Activated CD8-positive, alpha-beta T cell treated with anti-CD3 and anti-CD28 coated beads, Interleukin-2, amount 10 ng/mL, durations not matched to agents 7 days and 5 days (primary cell): ENCODE measurements around the gene ATXN10. TPM values are rescaled to one million over a fixed set of nuclear protein-coding genes. Genes with fewer than 3 reads are reported as not detected.

ENCODE experiments used
- ATAC-seq: fragments of 150-1000 bp; cut with Tn5 transposase; one replicate; pipeline ENCODE4 v1.10.0; 2021; ENCODE audit warnings: moderate library complexity
- CTCF ChIA-PET: fragments of 350-600 bp; sonication (Branson Sonifier 250); formaldehyde crosslinking; loops from one replicate; lab custom pipeline; 2021; ENCODE audit warnings: antibody characterized with exemption; lab: Charles Lee
- POLR2A ChIA-PET: fragments of 350-600 bp; sonication (Branson Sonifier 250); formaldehyde crosslinking; loops from one replicate; lab custom pipeline; 2021; ENCODE audit warnings: antibody characterized with exemption; lab: Charles Lee
- DNase-seq: peaks from one replicate; pipeline ENCODE4 v3.0.0-alpha.2; 2020
- H3K27ac Mint-ChIP-seq: one replicate; pipeline ENCODE4 v1.8.0; 2021; ENCODE audit warnings: mild to moderate bottlenecking, mixed read lengths
- H3K27me3 Mint-ChIP-seq: one replicate; pipeline ENCODE4 v1.8.0; 2021; ENCODE audit warnings: low read depth, mixed read lengths
- H3K36me3 Mint-ChIP-seq: one replicate; pipeline ENCODE4 v1.8.0; 2021; ENCODE audit warnings: low read depth, mixed read lengths
- H3K4me1 Mint-ChIP-seq: one replicate; pipeline ENCODE4 v1.8.0; 2021; ENCODE audit warnings: low read depth, mixed read lengths
- H3K4me3 Mint-ChIP-seq: one replicate; pipeline ENCODE4 v1.8.0; 2021; ENCODE audit warnings: mild to moderate bottlenecking, mixed read lengths
- H3K9me3 Mint-ChIP-seq: one replicate; pipeline ENCODE4 v1.8.0; 2022; ENCODE audit warnings: mixed read lengths; ENCODE audit not compliant: insufficient read depth
- total RNA-seq, 2 experiments: library from RNA; stranded (reverse); gene quantifications; one replicate each; pipeline ENCODE4 v1.2.3, GENCODE V29; 2021

ATXN10 gene
- total RNA-seq, 2 experiments from 2014 or later, result 106 to 114 TPM

DNA sequence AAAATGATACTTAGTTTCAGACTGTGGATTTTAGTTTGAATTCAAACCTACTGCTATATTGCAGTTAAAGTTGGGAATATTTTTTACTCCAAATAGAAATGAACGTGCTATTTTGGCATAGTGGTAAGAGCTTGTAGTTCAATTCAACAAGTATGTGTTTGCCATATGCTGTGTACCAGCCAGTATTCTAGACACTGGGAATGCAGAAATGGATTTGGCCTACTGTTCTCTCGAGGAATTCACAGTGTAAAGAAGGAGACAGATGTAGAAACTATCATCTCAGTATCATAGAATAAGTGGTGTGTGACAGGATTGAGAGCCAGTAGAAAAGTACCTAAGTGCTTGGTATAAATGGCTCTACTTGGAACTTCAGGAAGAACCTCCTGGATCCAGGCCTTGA lies 80.4 kb downstream of the ATXN10 start:
- Mint-ChIP-seq H3K9me3 (no peaks in the 10 kb centered on the region), H3K4me3 (no peak overlapping the region), H3K4me1 (peaks cover 7% of the 10 kb centered on the region), H3K27ac (no peak overlapping the region), H3K27me3 (no peaks in the 10 kb centered on the region), H3K36me3 (no peaks in the 10 kb centered on the region)
- ATAC-seq (no peak), DNase-seq (no peak)
- CTCF ChIA-PET, result interaction anchor here (1.1 kb wide), 1 partner anchor 112 kb away, joined by 4 read pairs; no protein-coding TSS in a partner anchor
- POLR2A ChIA-PET, result no interaction called here

DNA sequence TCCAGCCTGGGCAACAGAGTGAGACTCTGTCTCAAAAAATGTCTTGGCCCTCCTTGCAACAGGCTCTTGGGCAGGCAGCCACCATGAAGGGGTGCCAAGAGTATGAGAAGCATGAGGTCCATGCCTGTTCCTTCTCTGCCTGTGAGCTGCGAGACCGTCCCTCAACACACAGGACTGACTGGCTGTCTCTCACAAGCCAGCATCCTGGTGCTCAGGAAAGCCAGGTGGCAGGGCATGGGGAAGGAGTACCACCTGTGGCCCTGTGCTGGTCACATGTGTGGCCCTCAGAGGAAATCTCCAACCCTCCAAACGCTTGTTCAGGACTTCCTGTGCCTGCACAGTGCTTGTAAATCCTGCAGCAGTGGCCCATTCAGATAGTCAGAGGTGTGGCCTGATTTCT lies 83.2 kb downstream of the ATXN10 start:
- Mint-ChIP-seq H3K9me3 (no peaks in the 10 kb centered on the region), H3K36me3 (no peaks in the 10 kb centered on the region), H3K27ac (no peak overlapping the region), H3K27me3 (no peaks in the 10 kb centered on the region), H3K4me1 (peaks cover 7% of the 10 kb centered on the region), H3K4me3 (no peak overlapping the region)
- POLR2A ChIA-PET, result no interaction called here
- ATAC-seq (no peak), DNase-seq (no peak)
- CTCF ChIA-PET, result no interaction called here

GRCh38 chr22:45756558-45756957 lies 84.9 kb downstream of the ATXN10 start:
- Mint-ChIP-seq H3K27ac (no peak overlapping the region), H3K9me3 (no peaks in the 10 kb centered on the region), H3K4me3 (no peak overlapping the region), H3K4me1 (peaks cover 7% of the 10 kb centered on the region), H3K36me3 (no peaks in the 10 kb centered on the region), H3K27me3 (no peaks in the 10 kb centered on the region)
- ChIA-PET POLR2A (no interaction called here), CTCF (no interaction called here)
- DNase-seq, result no peak
- ATAC-seq, result no peak

DNA sequence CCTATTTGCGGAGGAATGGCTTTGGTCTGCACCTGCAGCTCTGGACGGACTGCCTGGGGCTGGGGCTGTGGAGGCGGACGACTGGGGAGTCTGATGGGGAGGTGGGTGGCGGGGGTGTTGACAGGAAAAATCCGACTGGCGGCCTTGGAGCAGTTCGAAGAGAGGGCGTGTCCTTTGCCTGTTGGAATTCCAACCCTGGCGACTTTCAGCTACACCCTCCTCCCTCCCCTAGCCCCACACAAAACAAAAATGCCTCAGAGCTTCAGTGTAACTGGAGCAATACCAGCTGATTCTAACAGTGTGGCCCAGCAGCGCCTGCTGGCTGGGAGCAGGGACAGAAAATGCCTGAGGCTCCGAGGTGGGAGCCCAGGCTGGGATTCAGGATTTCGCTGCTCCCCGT lies 85.4 kb downstream of the ATXN10 start:
- CTCF ChIA-PET, result no interaction called here

GRCh38 chr22:45757936-45758335 lies 86.3 kb downstream of the ATXN10 start:
- H3K36me3 Mint-ChIP-seq, result no peaks in the 10 kb centered on the region
- POLR2A ChIA-PET, result no interaction called here
- DNase-seq (no peak), ATAC-seq (no peak)
- H3K27ac Mint-ChIP-seq, result no peak overlapping the region
- H3K4me1 Mint-ChIP-seq, result peaks cover 7% of the 10 kb centered on the region
- no peaks in the 10 kb centered on the region for H3K9me3 Mint-ChIP-seq
- no peaks in the 10 kb centered on the region for H3K27me3 Mint-ChIP-seq
- no peak overlapping the region for H3K4me3 Mint-ChIP-seq
- CTCF ChIA-PET, result no interaction called here

More for the DNA sequence above, 85.4 kb downstream of the ATXN10 start:
- Mint-ChIP-seq H3K36me3 (no peaks in the 10 kb centered on the region), H3K27me3 (no peaks in the 10 kb centered on the region), H3K27ac (no peak overlapping the region), H3K4me3 (no peak overlapping the region), H3K4me1 (peaks cover 7% of the 10 kb centered on the region), H3K9me3 (no peaks in the 10 kb centered on the region)
- ATAC-seq (no peak), DNase-seq (no peak)
- POLR2A ChIA-PET, result no interaction called here

DNA sequence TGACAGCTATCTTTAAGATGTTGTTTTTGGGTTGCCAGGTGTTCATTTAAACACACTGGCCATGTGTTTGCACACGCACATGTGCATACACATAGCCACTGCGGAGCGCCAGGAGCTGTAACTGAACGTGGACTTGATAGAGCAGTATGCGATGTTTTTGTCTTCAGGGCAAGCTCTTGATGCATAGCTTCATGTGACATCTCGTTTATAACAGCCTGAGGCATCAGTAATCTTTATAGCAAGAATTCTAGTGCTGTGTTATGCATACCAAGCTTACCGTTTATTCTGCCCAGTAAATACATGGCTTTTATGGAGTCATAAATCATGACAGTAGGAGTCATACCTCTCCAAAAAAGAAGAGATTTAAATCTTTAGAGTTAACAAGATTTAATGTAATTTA lies 87.0 kb downstream of the ATXN10 start:
- Mint-ChIP-seq H3K4me1 (peaks cover 7% of the 10 kb centered on the region), H3K27me3 (no peaks in the 10 kb centered on the region), H3K9me3 (no peaks in the 10 kb centered on the region), H3K4me3 (no peak overlapping the region), H3K27ac (no peak overlapping the region), H3K36me3 (no peaks in the 10 kb centered on the region)
- ATAC-seq, result no peak
- no peak for DNase-seq
- ChIA-PET CTCF (no interaction called here), POLR2A (no interaction called here)

- ChIA-PET POLR2A (no interaction called here), CTCF (interaction anchor here (1.3 kb wide), 1 partner anchor 12 kb away, joined by 3 read pairs; no protein-coding TSS in a partner anchor)
- ATAC-seq (no peak), DNase-seq (no peak)
- no peaks in the 10 kb centered on the region for H3K4me1 Mint-ChIP-seq
- H3K9me3 Mint-ChIP-seq, result no peaks in the 10 kb centered on the region
- no peak overlapping the region for H3K4me3 Mint-ChIP-seq
- no peaks in the 10 kb centered on the region for H3K27me3 Mint-ChIP-seq
- H3K27ac Mint-ChIP-seq, result no peak overlapping the region
- H3K36me3 Mint-ChIP-seq, result no peaks in the 10 kb centered on the region
Measured at GRCh38 chr22:45760682-45761081, 89.0 kb downstream of the ATXN10 start.

DNA sequence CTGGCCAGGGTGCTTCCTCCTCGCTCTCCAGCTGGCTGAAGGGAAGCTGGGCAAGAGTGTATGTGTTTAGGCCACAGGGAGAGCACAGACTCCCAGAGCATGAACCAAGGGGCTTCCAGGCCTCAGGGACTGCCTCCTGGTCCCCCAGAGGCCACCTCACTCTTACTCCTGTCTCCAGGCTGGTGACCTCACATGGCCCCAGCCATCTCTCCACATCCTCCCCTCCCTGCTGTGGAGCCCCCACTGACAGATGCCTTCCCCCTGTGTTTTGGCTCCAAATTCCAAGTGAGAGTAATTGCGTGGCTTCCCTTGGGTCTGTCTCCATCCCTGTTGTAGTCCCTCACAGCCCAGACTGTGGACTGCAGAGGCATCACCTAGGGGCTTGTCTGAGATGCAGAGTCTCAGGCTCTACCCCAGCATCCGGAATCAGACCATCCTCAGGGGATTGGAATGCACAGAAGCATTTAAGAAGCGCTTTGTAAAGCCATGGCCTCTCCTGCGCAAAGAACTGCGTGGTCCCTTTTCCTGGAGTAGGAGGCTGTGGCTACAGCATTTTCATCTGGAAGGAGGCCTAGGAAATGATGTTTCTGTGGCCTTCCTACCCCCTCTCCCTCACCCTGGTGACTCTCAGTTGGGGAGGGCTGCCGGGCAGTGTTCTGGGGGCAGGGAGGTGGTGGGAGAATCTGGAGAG lies 91.1 kb downstream of the ATXN10 start:
- Mint-ChIP-seq H3K4me3 (no peak overlapping the region), H3K9me3 (no peaks in the 10 kb centered on the region), H3K27ac (no peak overlapping the region), H3K4me1 (no peaks in the 10 kb centered on the region), H3K27me3 (no peaks in the 10 kb centered on the region), H3K36me3 (no peaks in the 10 kb centered on the region)
- DNase-seq (no peak), ATAC-seq (no peak)
- CTCF ChIA-PET, result no interaction called here
- POLR2A ChIA-PET, result no interaction called here

DNA sequence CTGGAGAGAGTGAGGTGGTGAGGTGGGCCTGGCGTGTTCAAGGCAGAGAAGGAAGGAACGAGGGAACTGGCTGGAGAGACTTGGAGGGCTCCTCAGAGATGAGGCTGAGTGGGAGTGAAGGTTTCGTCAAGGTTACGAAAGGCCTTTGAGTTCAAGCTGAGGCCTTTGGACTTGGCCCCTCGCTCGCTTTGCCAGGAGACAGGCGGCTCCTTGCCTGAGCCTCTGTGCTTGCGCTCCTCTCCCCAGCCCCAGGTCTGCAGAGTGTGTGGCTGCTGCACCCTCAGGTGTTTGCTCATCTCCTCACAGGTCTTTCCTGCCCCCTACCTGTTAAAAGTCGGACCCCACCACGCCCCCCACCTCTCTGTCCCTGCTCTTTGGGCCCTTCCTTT lies 91.6 kb downstream of the ATXN10 start:
- POLR2A ChIA-PET, result no interaction called here
- no peaks in the 10 kb centered on the region for H3K9me3 Mint-ChIP-seq
- CTCF ChIA-PET, result no interaction called here
- H3K4me1 Mint-ChIP-seq, result no peaks in the 10 kb centered on the region
- H3K27ac Mint-ChIP-seq, result no peak overlapping the region
- no peaks in the 10 kb centered on the region for H3K27me3 Mint-ChIP-seq
- H3K36me3 Mint-ChIP-seq, result no peaks in the 10 kb centered on the region
- DNase-seq (no peak), ATAC-seq (no peak)
- H3K4me3 Mint-ChIP-seq, result no peak overlapping the region

GRCh38 chr22:45768490-45768889 lies 96.9 kb downstream of the ATXN10 start:
- DNase-seq (no peak), ATAC-seq (no peak)
- H3K4me3 Mint-ChIP-seq, result no peak overlapping the region
- peaks cover 7% of the 10 kb centered on the region for H3K36me3 Mint-ChIP-seq
- ChIA-PET POLR2A (no interaction called here), CTCF (no interaction called here)
- no peak overlapping the region for H3K27ac Mint-ChIP-seq
- H3K4me1 Mint-ChIP-seq, result no peaks in the 10 kb centered on the region
- H3K27me3 Mint-ChIP-seq, result no peaks in the 10 kb centered on the region
- no peaks in the 10 kb centered on the region for H3K9me3 Mint-ChIP-seq

- no peaks in the 10 kb centered on the region for H3K4me1 Mint-ChIP-seq
- peaks cover 7% of the 10 kb centered on the region for H3K36me3 Mint-ChIP-seq
- ATAC-seq, result no peak
- CTCF ChIA-PET, result no interaction called here
- H3K4me3 Mint-ChIP-seq, result no peak overlapping the region
- no peaks in the 10 kb centered on the region for H3K9me3 Mint-ChIP-seq
- H3K27ac Mint-ChIP-seq, result no peak overlapping the region
- no peaks in the 10 kb centered on the region for H3K27me3 Mint-ChIP-seq
- DNase-seq, result no peak
- POLR2A ChIA-PET, result no interaction called here
Measured at GRCh38 chr22:45769569-45770210, 98.1 kb downstream of the ATXN10 start.

- no peaks in the 10 kb centered on the region for H3K27me3 Mint-ChIP-seq
- no peaks in the 10 kb centered on the region for H3K9me3 Mint-ChIP-seq
- no peak overlapping the region for H3K27ac Mint-ChIP-seq
- peaks cover 7% of the 10 kb centered on the region for H3K36me3 Mint-ChIP-seq
- no peaks in the 10 kb centered on the region for H3K4me1 Mint-ChIP-seq
- no peak overlapping the region for H3K4me3 Mint-ChIP-seq
- no peak for DNase-seq
- ChIA-PET CTCF (no interaction called here), POLR2A (no interaction called here)
- ATAC-seq, result no peak
Measured at GRCh38 chr22:45770506-45770905, 98.9 kb downstream of the ATXN10 start.
